Spleen (tissue), 11 donors: Measurements from ENCODE around the gene PLCB4. TPM values are rescaled to one million over a fixed set of nuclear protein-coding genes. Genes with fewer than 3 reads are reported as not detected.

Experiments
- DNase-seq: peaks from one replicate; pipeline ENCODE4 v3.0.0-alpha.2; 2020
- H3K27ac ChIP-seq, 8 donors: fragments of 200-600 bp; sonication (generic) in 7 of 8; 1 replicate in 4 of 8; 2 replicates in 4 of 8; pipeline versions ENCODE4 v1.5.0 to v1.8.0; 2016 to 2021; ENCODE audit warnings: inconsistent platforms in 4 of 8, mild to moderate bottlenecking in 4 of 8, moderate library complexity in 1 of 8
- H3K27me3 ChIP-seq, 7 donors: fragments of 200-600 bp; sonication (generic) in 6 of 7; replicated peaks in 1 of 7; 1 replicate in 4 of 7; 2 replicates in 3 of 7; pipeline versions ENCODE4 v1.5.0 to v1.8.0; 2016 to 2021; ENCODE audit warnings: inconsistent platforms in 3 of 7, mild to moderate bottlenecking in 1 of 7
- H3K36me3 ChIP-seq, 6 donors: fragments of 200-600 bp; sonication (generic) in 5 of 6; 1 replicate in 4 of 6; 2 replicates in 2 of 6; pipeline versions ENCODE4 v1.5.0 to v1.8.0; 2016 to 2021; ENCODE audit warnings: inconsistent platforms in 2 of 6
- H3K4me1 ChIP-seq, 6 donors: fragments of 200-600 bp; sonication (generic) in 5 of 6; 1 replicate in 3 of 6; 2 replicates in 3 of 6; pipeline versions ENCODE4 v1.5.0 to v1.8.0; 2016 to 2021; ENCODE audit warnings: inconsistent platforms in 3 of 6
- H3K4me3 ChIP-seq, 8 donors: fragments of 200-600 bp; sonication (generic) in 7 of 8; 1 replicate in 4 of 8; 2 replicates in 4 of 8; pipeline versions ENCODE4 v1.5.0 to v1.8.0; 2016 to 2021; ENCODE audit warnings: inconsistent platforms in 4 of 8, mild to moderate bottlenecking in 4 of 8, moderate library complexity in 2 of 8
- H3K9me3 ChIP-seq, 8 donors: fragments of 200-600 bp; sonication (generic) in 7 of 8; 1 replicate in 4 of 8; 2 replicates in 4 of 8; pipeline versions ENCODE4 v1.5.0 to v1.8.0; 2016 to 2021; ENCODE audit warnings: inconsistent platforms in 4 of 8
- CTCF ChIP-seq, 11 experiments: fragments of 200-600 bp in 7 of 11; fragments of 450-650 bp in 4 of 11; sonication (generic) in 4 of 11; IDR thresholded peaks in 8 of 11; conservative IDR thresholded peaks in 3 of 11; 1 replicate in 7 of 11; 2 replicates in 4 of 11; pipeline versions ENCODE4 v1.4.0 to v1.8.0; 2016 to 2021; ENCODE audit warnings: antibody characterized with exemption in 11 of 11, inconsistent platforms in 4 of 11, mild to moderate bottlenecking in 1 of 11
- POLR2A ChIP-seq, 3 donors: fragments of 450-650 bp; IDR thresholded peaks; one replicate each; pipeline ENCODE4 v1.5.1; 2017; ENCODE audit warnings: antibody characterized with exemption in 3 of 3, mild to moderate bottlenecking in 1 of 3
- POLR2AphosphoS5 ChIP-seq, 3 donors: sonication (generic); formaldehyde crosslinking; IDR thresholded peaks; one replicate each; pipeline ENCODE4 v1.5.1; 2017; ENCODE audit warnings: antibody characterized with exemption in 3 of 3
- WGBS, 5 donors: extraction: QIAGEN DNeasy Blood & Tissue Kit in 3 of 5; methylation state at CpG; one replicate each; pipeline versions ENCODE4 v1.1.5 to v1.1.7; 2013 to 2018; 5-methylcytosine and 5-hydroxymethylcytosine counted together
- intact Hi-C: fragments of 100-400 bp; cut with DNase I; formaldehyde crosslinking; loops from one replicate; pipeline ENCODE4 v1.15.0; 2023; ENCODE audit warnings: low total_unique reads
- polyA plus RNA-seq, 3 donors: library from polyadenylated mRNA; stranded (reverse); fragments of 200-250 nt; gene quantifications; one replicate each; pipeline ENCODE4 v1.2.1, GENCODE V29; 2013
- total RNA-seq, 7 donors: library from RNA; depleted of rRNA in 3 of 7; stranded (reverse); fragments of >200 nt in 3 of 7; fragmentation: NEBNext Ultra II Directional in 4 of 7; extraction: Animal tissue kit (Norgen Biotek cat#: 25700) in 4 of 7; gene quantifications; one replicate each; pipeline versions ENCODE4 v1.1.0 to v1.2.1, GENCODE V29; 2016 to 2021
- donor health status: healthy with polysubstance abuse.
- donor health status: DM: no; HTN: no; CAD: no; lungs with moderate emphysema.
- donor health status: DM: no; HTN: no; CAD: no.
- donor health status: Bipolar disorder and iron deficiency.
- donor health status: healthy.
- donor health status: DM: no; HTN: no; CAD: no.
- donor health status: DM: yes; HTN: yes; CAD: no.

PLCB4 gene
- total and polyA plus RNA-seq, 10 donors, result 0.43 to 4.9 (median 1.6) TPM

GRCh38 chr20:9154464-9155024 is 85.7 kb downstream of the PLCB4 start:
- H3K27ac ChIP-seq, result no peak overlapping the region
- intact Hi-C loops, result no loop called here
- WGBS, 5 donors, result 81 to 100% (median 95%) methylated on average over 1 of the region's 1 CpG

DNA sequence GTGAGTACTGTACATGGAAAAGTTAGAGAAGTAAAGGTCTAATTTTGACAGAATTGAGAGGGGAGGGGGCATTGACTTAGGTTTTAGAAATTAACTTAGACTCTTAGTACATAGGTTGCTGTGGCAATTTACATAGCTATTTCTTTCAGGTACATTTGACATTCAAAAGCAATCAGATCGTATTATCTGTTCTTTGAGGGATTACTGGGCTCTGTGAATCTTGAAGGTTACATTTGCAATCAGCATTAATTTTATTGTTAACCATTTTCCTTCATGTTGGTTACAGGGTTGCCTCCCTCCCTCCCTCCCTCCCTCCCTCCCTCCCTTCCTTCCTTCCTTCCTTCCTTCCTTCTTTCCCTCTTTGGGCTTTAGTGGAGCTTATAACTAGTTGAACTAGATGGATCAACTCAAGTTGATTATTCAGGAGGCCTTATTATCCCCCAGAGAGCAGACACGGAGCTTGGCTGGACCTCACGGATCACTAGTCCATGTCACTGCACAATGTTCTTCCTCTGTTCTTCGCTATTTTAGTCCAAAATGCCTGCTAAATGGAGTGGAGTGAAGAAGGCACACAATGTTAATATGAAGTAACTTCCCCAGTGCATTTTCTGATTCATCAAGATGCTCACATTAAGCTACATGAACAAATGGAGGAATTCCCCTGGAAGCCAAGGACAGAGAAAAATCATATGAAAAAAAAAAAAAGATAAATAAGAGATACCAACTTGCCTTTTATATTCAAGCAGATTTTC is 87.8 kb downstream of the PLCB4 start:
- Histone ChIP-seq H3K4me3 (no peak overlapping the region), H3K4me1 (peaks cover 0 to 5% (median 0%) of the 10 kb centered on the region in 6 donors), H3K9me3 (peaks cover 0 to 13% (median 8%) of the 10 kb centered on the region in 8 donors), H3K36me3 (no peaks in the 10 kb centered on the region), H3K27me3 (no peaks in the 10 kb centered on the region), H3K27ac (no peak overlapping the region)
- TF ChIP-seq POLR2AphosphoS5 (IDR thresholded peaks at IDR 0.05), result no peak
- no peak for TF ChIP-seq CTCF (IDR thresholded peaks at IDR 0.05 in 8 of 11, conservative IDR thresholded peaks at IDR 0.05 in 3 of 11)
- TF ChIP-seq POLR2A (IDR thresholded peaks at IDR 0.05), result no peak
- intact Hi-C loops, result no loop called here
- no peak for DNase-seq
- 46 to 73% (median 60%) methylated on average over 4 of the region's 4 CpGs for WGBS, 5 donors

More at GRCh38 chr20:9154464-9155024, 85.7 kb downstream of the PLCB4 start:
- TF ChIP-seq POLR2A (IDR thresholded peaks at IDR 0.05), result no peak
- no peak for TF ChIP-seq POLR2AphosphoS5 (IDR thresholded peaks at IDR 0.05)
- no peak for TF ChIP-seq CTCF (IDR thresholded peaks at IDR 0.05 in 8 of 11, conservative IDR thresholded peaks at IDR 0.05 in 3 of 11)
- Histone ChIP-seq H3K4me1 (no peaks in the 10 kb centered on the region), H3K36me3 (no peaks in the 10 kb centered on the region), H3K27me3 (no peaks in the 10 kb centered on the region), H3K9me3 (peaks cover 0 to 13% (median 8%) of the 10 kb centered on the region in 8 donors), H3K4me3 (no peak overlapping the region)
- DNase-seq, result no peak

DNA sequence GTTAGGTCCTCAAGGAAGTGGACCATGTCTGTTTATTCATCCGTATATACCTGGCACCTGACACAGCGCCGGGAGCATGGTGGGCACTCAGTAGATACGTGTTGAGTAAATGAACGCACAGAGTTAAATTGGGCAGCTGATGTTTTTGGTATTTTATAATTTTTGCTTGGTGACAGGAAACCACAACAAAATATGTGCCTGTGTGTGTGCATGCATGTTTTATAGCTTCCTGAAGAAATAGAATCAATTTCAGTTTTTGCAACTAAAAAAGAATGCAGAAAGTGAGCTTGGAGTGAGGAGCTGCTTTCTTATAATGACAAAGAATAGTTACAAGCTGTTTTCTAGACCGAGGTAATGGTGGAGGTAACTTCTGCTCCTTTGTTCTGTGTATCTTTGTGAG is 91.4 kb downstream of the PLCB4 start:
- no peak for DNase-seq
- Histone ChIP-seq H3K27me3 (no peaks in the 10 kb centered on the region), H3K27ac (no peak overlapping the region), H3K9me3 (no peaks in the 10 kb centered on the region), H3K4me3 (no peak overlapping the region), H3K36me3 (no peaks in the 10 kb centered on the region), H3K4me1 (peaks cover 0 to 5% (median 0%) of the 10 kb centered on the region in 6 donors)
- WGBS, 5 donors, result 19 to 47% (median 22%) methylated on average over 6 of the region's 6 CpGs
- intact Hi-C loops, result no loop called here
- TF ChIP-seq CTCF (IDR thresholded peaks at IDR 0.05 in 8 of 11, conservative IDR thresholded peaks at IDR 0.05 in 3 of 11) (no peak), POLR2A (IDR thresholded peaks at IDR 0.05) (no peak), POLR2AphosphoS5 (IDR thresholded peaks at IDR 0.05) (no peak)

DNA sequence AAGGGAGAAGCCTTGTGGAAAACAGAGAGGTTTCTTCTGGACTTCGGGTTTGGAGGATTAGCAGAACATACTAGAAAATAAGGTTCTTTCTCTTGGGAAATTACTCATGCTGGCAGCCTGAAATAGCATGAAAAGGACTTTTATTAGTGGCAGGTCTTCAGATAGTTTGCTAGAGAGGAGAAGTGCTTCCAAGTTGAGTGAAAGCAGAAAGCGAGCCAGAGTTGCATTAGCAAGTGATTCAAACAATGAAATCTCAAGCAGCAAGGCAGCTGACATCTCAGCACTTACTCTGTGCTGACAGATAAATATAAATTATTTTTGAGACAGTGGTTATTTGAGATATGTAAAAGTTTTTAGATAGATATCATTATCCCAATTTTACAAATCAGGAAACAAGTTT is 91.9 kb downstream of the PLCB4 start:
- 16 to 26% (median 23%) methylated on average over 2 of the region's 2 CpGs for WGBS, 5 donors
- Histone ChIP-seq H3K27me3 (no peaks in the 10 kb centered on the region), H3K4me1 (peaks cover 0 to 5% (median 0%) of the 10 kb centered on the region in 6 donors), H3K27ac (no peak overlapping the region), H3K4me3 (no peak overlapping the region), H3K9me3 (no peaks in the 10 kb centered on the region), H3K36me3 (no peaks in the 10 kb centered on the region)
- intact Hi-C loops, result no loop called here
- no peak for DNase-seq
- TF ChIP-seq CTCF (IDR thresholded peaks at IDR 0.05 in 8 of 11, conservative IDR thresholded peaks at IDR 0.05 in 3 of 11) (no peak), POLR2AphosphoS5 (IDR thresholded peaks at IDR 0.05) (no peak), POLR2A (IDR thresholded peaks at IDR 0.05) (no peak)
